Measurements from ENCODE around the gene ORMDL1.

- TF ChIP-seq, protein P1, sequence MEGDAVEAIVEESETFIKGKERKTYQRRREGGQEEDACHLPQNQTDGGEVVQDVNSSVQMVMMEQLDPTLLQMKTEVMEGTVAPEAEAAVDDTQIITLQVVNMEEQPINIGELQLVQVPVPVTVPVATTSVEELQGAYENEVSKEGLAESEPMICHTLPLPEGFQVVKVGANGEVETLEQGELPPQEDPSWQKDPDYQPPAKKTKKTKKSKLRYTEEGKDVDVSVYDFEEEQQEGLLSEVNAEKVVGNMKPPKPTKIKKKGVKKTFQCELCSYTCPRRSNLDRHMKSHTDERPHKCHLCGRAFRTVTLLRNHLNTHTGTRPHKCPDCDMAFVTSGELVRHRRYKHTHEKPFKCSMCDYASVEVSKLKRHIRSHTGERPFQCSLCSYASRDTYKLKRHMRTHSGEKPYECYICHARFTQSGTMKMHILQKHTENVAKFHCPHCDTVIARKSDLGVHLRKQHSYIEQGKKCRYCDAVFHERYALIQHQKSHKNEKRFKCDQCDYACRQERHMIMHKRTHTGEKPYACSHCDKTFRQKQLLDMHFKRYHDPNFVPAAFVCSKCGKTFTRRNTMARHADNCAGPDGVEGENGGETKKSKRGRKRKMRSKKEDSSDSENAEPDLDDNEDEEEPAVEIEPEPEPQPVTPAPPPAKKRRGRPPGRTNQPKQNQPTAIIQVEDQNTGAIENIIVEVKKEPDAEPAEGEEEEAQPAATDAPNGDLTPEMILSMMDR (IDR thresholded peaks at IDR 0.05) = no peak
- TF ChIP-seq POLR2A (IDR thresholded peaks at IDR 0.05) = no peak
- no peak for TF ChIP-seq POLR2AphosphoS5 (IDR thresholded peaks at IDR 0.05)
- TF ChIP-seq EP300 (IDR thresholded peaks at IDR 0.05) = no peak
These were observed 27.7 kb downstream of the ORMDL1 start for GRCh38 chr2:189756311-189756952.
